ENCODE results near the gene PEAK3. TPM values are rescaled to one million over a fixed set of nuclear protein-coding genes. Genes with fewer than 3 reads are reported as not detected.

The PEAK3 gene
- total and polyA plus RNA-seq, 2 donors (not counting 1 experiment from before 2014, with no cell fraction given): 0.18 to 0.71 TPM

DNA sequence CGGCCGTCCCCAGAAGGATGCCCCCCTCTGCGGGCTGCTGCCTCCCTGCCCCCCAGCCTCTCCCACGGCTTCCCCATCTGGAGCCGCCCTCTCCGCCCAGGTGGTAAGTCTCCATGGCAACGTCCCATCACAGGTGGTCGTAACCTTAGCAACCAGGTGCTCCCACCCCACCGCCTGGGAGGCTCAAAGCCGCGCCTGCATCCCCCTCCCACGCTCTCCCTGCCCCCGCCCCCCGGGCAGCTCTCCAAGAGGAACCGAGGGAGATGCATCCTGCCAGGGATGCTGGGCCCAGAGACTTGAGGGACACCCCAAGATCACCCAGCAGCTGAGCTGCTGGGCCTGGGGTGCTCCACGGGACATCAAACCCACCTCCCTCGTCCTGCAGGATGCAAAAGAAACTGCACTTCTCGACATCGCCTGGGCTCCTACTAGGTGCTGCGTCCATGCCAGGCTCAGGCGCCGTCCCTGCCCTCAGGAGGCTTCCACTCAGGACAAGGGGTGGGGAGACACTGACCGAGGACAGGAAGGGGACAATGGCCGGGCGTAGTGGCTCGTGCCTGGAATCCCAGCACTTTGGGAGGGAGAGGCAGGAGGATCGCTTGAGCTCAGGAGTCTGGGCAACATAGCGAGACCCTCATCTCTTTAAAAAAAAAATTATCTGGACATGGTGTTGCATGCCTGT lies 31.0 kb upstream of the PEAK3 start:
- peaks cover 39 to 42% of the 10 kb centered on the region in 2 donors for H3K4me1 ChIP-seq (ENCODE audit: control insufficient read depth in 2 of 2, insufficient read depth in 2 of 2, low read length in 2 of 2)
- H3K4me2 ChIP-seq (replicated peaks; ENCODE audit: low read depth, low read length, poor library complexity, severe bottlenecking): peak overlapping the region; percentile 44
- POLR2A ChIA-PET: interaction anchor here (0.6 to 2.2 kb wide), 2 partner anchors 18 to 35 kb away, joined by 3 to 8 read pairs; no protein-coding TSS in a partner anchor
- no peak overlapping the region for H3K4me3 ChIP-seq (ENCODE audit: control extremely low read depth in 1 of 5, extremely low read depth in 1 of 5, insufficient read depth in 1 of 5, low read depth in 2 of 5, low read length in 4 of 5)
- ATAC-seq (ENCODE audit: low read depth): no peak
- Mint-ChIP-seq H3K27me3 (peaks cover 8% of the 10 kb centered on the region), H3K27ac (no peak overlapping the region), H3K4me1 (peaks cover 41% of the 10 kb centered on the region), H3K4me3 (no peak overlapping the region), H3K9me3 (ENCODE audit: insufficient read depth) (peaks cover 3% of the 10 kb centered on the region)
- no peak overlapping the region for H3K9ac ChIP-seq (ENCODE audit: low read length)
- peaks cover 4% of the 10 kb centered on the region for H3K79me2 ChIP-seq (ENCODE audit: control insufficient read depth, insufficient read depth, low read length)
- H3K27me3 ChIP-seq (replicated peaks in 1 of 4; ENCODE audit: control extremely low read depth in 1 of 4, control insufficient read depth in 3 of 4, insufficient read depth in 4 of 4, low read length in 3 of 4): peaks cover 0 to 32% (median 12%) of the 10 kb centered on the region in 4 experiments
- peaks cover 3 to 20% (median 8%) of the 10 kb centered on the region in 3 donors for H3K9me3 ChIP-seq (ENCODE audit: control extremely low read depth in 1 of 3, control insufficient read depth in 2 of 3, insufficient read depth in 1 of 3, low read length in 2 of 3)
- intact Hi-C loops (cut with micrococcal nuclease): loop anchor here (10.0 kb wide), 1 partner anchor 158 kb away; the partner anchor contains the start of gene AP3D1
- no peak for TF ChIP-seq EZH2 (IDR thresholded peaks at IDR 0.05; ENCODE audit: borderline replicate concordance, insufficient read depth, low read depth, low read length, poor library complexity, severe bottlenecking)
- TF ChIP-seq, protein P1, sequence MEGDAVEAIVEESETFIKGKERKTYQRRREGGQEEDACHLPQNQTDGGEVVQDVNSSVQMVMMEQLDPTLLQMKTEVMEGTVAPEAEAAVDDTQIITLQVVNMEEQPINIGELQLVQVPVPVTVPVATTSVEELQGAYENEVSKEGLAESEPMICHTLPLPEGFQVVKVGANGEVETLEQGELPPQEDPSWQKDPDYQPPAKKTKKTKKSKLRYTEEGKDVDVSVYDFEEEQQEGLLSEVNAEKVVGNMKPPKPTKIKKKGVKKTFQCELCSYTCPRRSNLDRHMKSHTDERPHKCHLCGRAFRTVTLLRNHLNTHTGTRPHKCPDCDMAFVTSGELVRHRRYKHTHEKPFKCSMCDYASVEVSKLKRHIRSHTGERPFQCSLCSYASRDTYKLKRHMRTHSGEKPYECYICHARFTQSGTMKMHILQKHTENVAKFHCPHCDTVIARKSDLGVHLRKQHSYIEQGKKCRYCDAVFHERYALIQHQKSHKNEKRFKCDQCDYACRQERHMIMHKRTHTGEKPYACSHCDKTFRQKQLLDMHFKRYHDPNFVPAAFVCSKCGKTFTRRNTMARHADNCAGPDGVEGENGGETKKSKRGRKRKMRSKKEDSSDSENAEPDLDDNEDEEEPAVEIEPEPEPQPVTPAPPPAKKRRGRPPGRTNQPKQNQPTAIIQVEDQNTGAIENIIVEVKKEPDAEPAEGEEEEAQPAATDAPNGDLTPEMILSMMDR (IDR thresholded peaks at IDR 0.05): no peak
- DNase-seq: no peak
- 39% methylated on average over 26 of the region's 28 CpGs for WGBS (ENCODE audit: insufficient coverage)
- H3K36me3 ChIP-seq (replicated peaks in 1 of 2; ENCODE audit: control extremely low read depth in 1 of 2, control insufficient read depth in 1 of 2, extremely low read depth in 1 of 2, insufficient read depth in 2 of 2, low read length in 1 of 2): no peaks in the 10 kb centered on the region
- no peak overlapping the region for H3K27ac ChIP-seq (ENCODE audit: low read length in 2 of 2)
- no peaks in the 10 kb centered on the region for H4K20me1 ChIP-seq (ENCODE audit: control insufficient read depth, insufficient read depth, low read length, poor library complexity, severe bottlenecking)
- CTCF ChIA-PET: interaction anchor here (1.8 kb wide), 1 partner anchor 24 kb away, joined by 6 read pairs; no protein-coding TSS in a partner anchor
- H2AFZ ChIP-seq (ENCODE audit: insufficient read depth, low read depth, low read length, poor library complexity, severe bottlenecking): peak overlapping the region; percentile 22

GRCh38 chr19:2311093-2311492 lies 29.1 kb upstream of the PEAK3 start:
- Mint-ChIP-seq H3K4me1 (peaks cover 31% of the 10 kb centered on the region), H3K27me3 (peaks cover 12% of the 10 kb centered on the region), H3K27ac (no peak overlapping the region), H3K9me3 (ENCODE audit: insufficient read depth) (peaks cover 3% of the 10 kb centered on the region), H3K4me3 (no peak overlapping the region)
- Histone ChIP-seq H3K4me2 (replicated peaks; ENCODE audit: low read depth, low read length, poor library complexity, severe bottlenecking) (no peak overlapping the region), H3K4me1 (ENCODE audit: control insufficient read depth in 2 of 2, insufficient read depth in 2 of 2, low read length in 2 of 2) (peaks cover 37 to 39% of the 10 kb centered on the region in 2 donors), H3K27ac (ENCODE audit: low read length in 2 of 2) (no peak overlapping the region), H3K9me3 (ENCODE audit: control extremely low read depth in 1 of 3, control insufficient read depth in 2 of 3, insufficient read depth in 1 of 3, low read length in 2 of 3) (peaks cover 3 to 23% (median 8%) of the 10 kb centered on the region in 3 donors), H3K79me2 (ENCODE audit: control insufficient read depth, insufficient read depth, low read length) (peaks cover 11% of the 10 kb centered on the region), H3K9ac (ENCODE audit: low read length) (no peak overlapping the region), H3K27me3 (replicated peaks in 1 of 4; ENCODE audit: control extremely low read depth in 1 of 4, control insufficient read depth in 3 of 4, insufficient read depth in 4 of 4, low read length in 3 of 4) (peaks cover 0 to 45% (median 18%) of the 10 kb centered on the region in 4 experiments), H3K36me3 (replicated peaks in 1 of 2; ENCODE audit: control extremely low read depth in 1 of 2, control insufficient read depth in 1 of 2, extremely low read depth in 1 of 2, insufficient read depth in 2 of 2, low read length in 1 of 2) (no peaks in the 10 kb centered on the region), H3K4me3 (ENCODE audit: control extremely low read depth in 1 of 5, extremely low read depth in 1 of 5, insufficient read depth in 1 of 5, low read depth in 2 of 5, low read length in 4 of 5) (no peak overlapping the region), H2AFZ (ENCODE audit: insufficient read depth, low read depth, low read length, poor library complexity, severe bottlenecking) (no peak overlapping the region), H4K20me1 (ENCODE audit: control insufficient read depth, insufficient read depth, low read length, poor library complexity, severe bottlenecking) (no peaks in the 10 kb centered on the region)
- DNase-seq (no peak), ATAC-seq (ENCODE audit: low read depth) (no peak)
- WGBS (ENCODE audit: insufficient coverage): 90% methylated on average over 2 of the region's 4 CpGs
- intact Hi-C loops (cut with micrococcal nuclease): loop anchor here (10.0 kb wide), 1 partner anchor 156 kb away; the partner anchor contains the start of gene AP3D1
- ChIA-PET CTCF (interaction anchor here (0.8 kb wide), 1 partner anchor 36 kb away, joined by 3 read pairs; no protein-coding TSS in a partner anchor), POLR2A (interaction anchor here (0.7 to 1.2 kb wide), 2 partner anchors 11 to 22 kb away, joined by 3 to 5 read pairs; no protein-coding TSS in a partner anchor)
- TF ChIP-seq, protein P1 (IDR thresholded peaks at IDR 0.05): no peak
- TF ChIP-seq EZH2 (IDR thresholded peaks at IDR 0.05; ENCODE audit: borderline replicate concordance, insufficient read depth, low read depth, low read length, poor library complexity, severe bottlenecking): no peak

All from B cell (primary cell).